WTC11 (cell line): ENCODE measurements around the gene LYPD6. TPM values are rescaled to one million over a fixed set of nuclear protein-coding genes. Genes with fewer than 3 reads are reported as not detected.

Source experiments
- ATAC-seq: fragments of 200-7000 bp; cut with Tn5 transposase; 2 replicates; pipeline ENCODE4 v1.10.0; 2021; ENCODE audit warnings: mild to moderate bottlenecking, moderate library complexity
- CTCF ChIA-PET: fragments of 300-600 bp; sonication (Branson Sonifier 250); formaldehyde crosslinking; loops from one replicate; lab custom pipeline; 2021; ENCODE audit warnings: antibody characterized with exemption; lab: Charles Lee
- POLR2A ChIA-PET: fragments of 350-600 bp; sonication (Branson Sonifier 250); formaldehyde crosslinking; loops from one replicate; lab custom pipeline; 2021; ENCODE audit warnings: antibody characterized with exemption; lab: Charles Lee
- DNase-seq: peaks from one replicate; pipeline ENCODE4 v3.0.0; 2021; ENCODE audit warnings: low spot score
- H3K27ac Mint-ChIP-seq: 2 replicates; pipeline ENCODE4 v1.8.0; 2021; ENCODE audit warnings: mixed read lengths
- H3K27me3 Mint-ChIP-seq: 2 replicates; pipeline ENCODE4 v1.8.0; 2021; ENCODE audit warnings: low read depth, mild to moderate bottlenecking, moderate library complexity, mixed read lengths
- H3K36me3 Mint-ChIP-seq: 2 replicates; pipeline ENCODE4 v1.8.0; 2021; ENCODE audit warnings: mixed read lengths
- H3K4me1 Mint-ChIP-seq: 2 replicates; pipeline ENCODE4 v1.8.0; 2022; ENCODE audit warnings: mixed read lengths
- H3K4me3 Mint-ChIP-seq: 2 replicates; pipeline ENCODE4 v1.8.0; 2021; ENCODE audit warnings: mild to moderate bottlenecking, moderate library complexity, mixed read lengths
- H3K9me3 Mint-ChIP-seq: 2 replicates; pipeline ENCODE4 v1.8.0; 2021; ENCODE audit warnings: mixed read lengths
- HMGA2 ChIP-seq: fragments of 250-450 bp; sonication (Bioruptor Pico); IDR thresholded peaks from 2 replicates; pipeline ENCODE4 v1.4.0; 2021; ENCODE audit warnings: mild to moderate bottlenecking, moderate library complexity
- JAZF1 ChIP-seq: fragments of 250-450 bp; sonication (Bioruptor Pico); IDR thresholded peaks from 2 replicates; pipeline ENCODE4 v1.9.0; 2021; ENCODE audit warnings: moderate library complexity, mild to moderate bottlenecking, inconsistent platforms
- NFATC4 ChIP-seq: fragments of 250-450 bp; sonication (Bioruptor Pico); IDR thresholded peaks from 2 replicates; pipeline ENCODE4 v1.9.0; 2021; ENCODE audit warnings: mild to moderate bottlenecking
- NFE2L1 ChIP-seq: sonication (generic); formaldehyde crosslinking; IDR thresholded peaks from 2 replicates; pipeline ENCODE4 v1.8.1; 2023; ENCODE audit warnings: missing genetic modification reagents
- SP1 ChIP-seq: sonication (generic); formaldehyde crosslinking; conservative IDR thresholded peaks from 2 replicates; pipeline ENCODE4 v1.8.1; 2022; ENCODE audit warnings: missing genetic modification reagents
- TCF7 ChIP-seq: sonication (generic); formaldehyde crosslinking; IDR thresholded peaks from 2 replicates; pipeline ENCODE4 v1.8.0; 2022; ENCODE audit warnings: mild to moderate bottlenecking, low read depth, missing genetic modification reagents, moderate library complexity
- ZBTB21 ChIP-seq: sonication (generic); formaldehyde crosslinking; IDR thresholded peaks from 2 replicates; pipeline ENCODE4 v1.8.1; 2023; ENCODE audit warnings: mild to moderate bottlenecking, missing genetic modification reagents, borderline replicate concordance
- ZNF138 ChIP-seq: sonication (generic); formaldehyde crosslinking; conservative IDR thresholded peaks from 2 replicates; pipeline ENCODE4 v1.8.1; 2022; ENCODE audit warnings: mild to moderate bottlenecking, moderate library complexity, missing genetic modification reagents
- ZNF232 ChIP-seq: sonication (generic); formaldehyde crosslinking; IDR thresholded peaks from 2 replicates; pipeline ENCODE4 v1.8.0; 2022; ENCODE audit warnings: mild to moderate bottlenecking, missing genetic modification reagents
- ZNF263 ChIP-seq: sonication (generic); formaldehyde crosslinking; IDR thresholded peaks from 2 replicates; pipeline ENCODE4 v1.8.1; 2022; ENCODE audit warnings: low read depth, mild to moderate bottlenecking, moderate library complexity, missing genetic modification reagents
- total RNA-seq: library from RNA; stranded (reverse); gene quantifications from 3 replicates; pipeline ENCODE4 v1.2.3, GENCODE V29; 2021
- TF ChIP-seq, protein P1 (sequence below): fragments of 250-450 bp; sonication (Bioruptor Pico); IDR thresholded peaks from 2 replicates; pipeline ENCODE4 v1.9.0; 2021; ENCODE audit warnings: mild to moderate bottlenecking
- TF ChIP-seq, protein P2 (sequence below): fragments of 250-450 bp; sonication (Bioruptor Pico); IDR thresholded peaks from 2 replicates; pipeline ENCODE4 v1.9.0; 2021; ENCODE audit warnings: mild to moderate bottlenecking, borderline replicate concordance
- TF ChIP-seq, protein P3 (sequence below): fragments of 200-600 bp; IDR thresholded peaks from 2 replicates; pipeline ENCODE4 v1.8.0; 2022; ENCODE audit warnings: antibody characterized with exemption
- TF ChIP-seq, protein P4 (sequence below): sonication (generic); formaldehyde crosslinking; IDR thresholded peaks from 2 replicates; pipeline ENCODE4 v1.8.1; 2023; ENCODE audit warnings: mild to moderate bottlenecking, missing genetic modification reagents
- TF ChIP-seq, protein P5 (sequence below): sonication (generic); formaldehyde crosslinking; IDR thresholded peaks from 2 replicates; pipeline ENCODE4 v1.8.1; 2022; ENCODE audit warnings: missing genetic modification reagents, borderline replicate concordance
- TF ChIP-seq, protein P6 (sequence below): sonication (generic); formaldehyde crosslinking; IDR thresholded peaks from 2 replicates; pipeline ENCODE4 v1.8.0; 2022; ENCODE audit warnings: mild to moderate bottlenecking, missing genetic modification reagents
- TF ChIP-seq, protein P7 (sequence below): sonication (generic); formaldehyde crosslinking; conservative IDR thresholded peaks from 2 replicates; pipeline ENCODE4 v1.8.1; 2022; ENCODE audit warnings: mild to moderate bottlenecking, missing genetic modification reagents
- TF ChIP-seq, protein P8 (sequence below): fragments of 250-450 bp; sonication (Bioruptor Pico); IDR thresholded peaks from 2 replicates; pipeline ENCODE4 v1.9.0; 2021; ENCODE audit warnings: mild to moderate bottlenecking
- TF ChIP-seq, protein P9 (sequence below): sonication (generic); formaldehyde crosslinking; IDR thresholded peaks from 2 replicates; pipeline ENCODE4 v1.8.1; 2023; ENCODE audit warnings: mild to moderate bottlenecking, missing genetic modification reagents

The LYPD6 gene
- total RNA-seq, 1 experiment from 2014 or later = 4.8 TPM

DNA sequence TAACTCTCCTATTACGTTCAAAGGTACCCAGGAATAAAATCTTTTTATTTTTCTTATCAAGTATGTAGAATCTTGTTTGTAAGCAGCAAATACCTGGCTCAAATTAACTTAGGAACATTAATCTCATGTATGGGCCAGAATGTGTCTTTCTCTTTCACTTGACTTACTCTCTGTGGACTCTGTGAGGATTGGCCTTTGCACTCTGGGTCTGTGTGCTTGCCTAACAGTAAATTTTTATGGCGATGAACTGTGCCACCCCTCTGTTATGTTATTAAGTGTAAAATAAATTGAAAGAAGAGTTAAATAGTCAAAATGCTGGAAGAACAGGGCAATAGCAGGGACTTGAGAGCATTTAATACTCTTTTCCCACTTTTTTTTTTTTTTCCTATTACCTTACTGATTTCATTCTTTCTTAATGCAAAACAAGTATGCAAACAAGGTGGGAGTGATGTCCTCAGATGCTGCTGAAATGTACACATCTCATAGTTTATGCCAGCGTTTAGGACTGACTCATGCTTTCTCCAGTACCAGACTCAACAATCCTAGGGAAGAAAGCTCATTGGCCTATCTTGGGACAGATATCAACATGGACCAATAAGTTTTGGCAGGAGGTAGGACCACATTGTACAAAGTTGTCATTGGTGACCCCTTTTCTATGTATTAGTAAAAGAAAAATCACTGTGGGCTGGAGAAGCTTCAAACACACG is 25.5 kb downstream of the LYPD6 start (continued):
- TF ChIP-seq, protein P1, sequence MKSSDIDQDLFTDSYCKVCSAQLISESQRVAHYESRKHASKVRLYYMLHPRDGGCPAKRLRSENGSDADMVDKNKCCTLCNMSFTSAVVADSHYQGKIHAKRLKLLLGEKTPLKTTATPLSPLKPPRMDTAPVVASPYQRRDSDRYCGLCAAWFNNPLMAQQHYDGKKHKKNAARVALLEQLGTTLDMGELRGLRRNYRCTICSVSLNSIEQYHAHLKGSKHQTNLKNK (CRISPR knock-in tag) = no peak
- TF ChIP-seq JAZF1 (CRISPR knock-in tag) = no peak
- TF ChIP-seq, protein P2, sequence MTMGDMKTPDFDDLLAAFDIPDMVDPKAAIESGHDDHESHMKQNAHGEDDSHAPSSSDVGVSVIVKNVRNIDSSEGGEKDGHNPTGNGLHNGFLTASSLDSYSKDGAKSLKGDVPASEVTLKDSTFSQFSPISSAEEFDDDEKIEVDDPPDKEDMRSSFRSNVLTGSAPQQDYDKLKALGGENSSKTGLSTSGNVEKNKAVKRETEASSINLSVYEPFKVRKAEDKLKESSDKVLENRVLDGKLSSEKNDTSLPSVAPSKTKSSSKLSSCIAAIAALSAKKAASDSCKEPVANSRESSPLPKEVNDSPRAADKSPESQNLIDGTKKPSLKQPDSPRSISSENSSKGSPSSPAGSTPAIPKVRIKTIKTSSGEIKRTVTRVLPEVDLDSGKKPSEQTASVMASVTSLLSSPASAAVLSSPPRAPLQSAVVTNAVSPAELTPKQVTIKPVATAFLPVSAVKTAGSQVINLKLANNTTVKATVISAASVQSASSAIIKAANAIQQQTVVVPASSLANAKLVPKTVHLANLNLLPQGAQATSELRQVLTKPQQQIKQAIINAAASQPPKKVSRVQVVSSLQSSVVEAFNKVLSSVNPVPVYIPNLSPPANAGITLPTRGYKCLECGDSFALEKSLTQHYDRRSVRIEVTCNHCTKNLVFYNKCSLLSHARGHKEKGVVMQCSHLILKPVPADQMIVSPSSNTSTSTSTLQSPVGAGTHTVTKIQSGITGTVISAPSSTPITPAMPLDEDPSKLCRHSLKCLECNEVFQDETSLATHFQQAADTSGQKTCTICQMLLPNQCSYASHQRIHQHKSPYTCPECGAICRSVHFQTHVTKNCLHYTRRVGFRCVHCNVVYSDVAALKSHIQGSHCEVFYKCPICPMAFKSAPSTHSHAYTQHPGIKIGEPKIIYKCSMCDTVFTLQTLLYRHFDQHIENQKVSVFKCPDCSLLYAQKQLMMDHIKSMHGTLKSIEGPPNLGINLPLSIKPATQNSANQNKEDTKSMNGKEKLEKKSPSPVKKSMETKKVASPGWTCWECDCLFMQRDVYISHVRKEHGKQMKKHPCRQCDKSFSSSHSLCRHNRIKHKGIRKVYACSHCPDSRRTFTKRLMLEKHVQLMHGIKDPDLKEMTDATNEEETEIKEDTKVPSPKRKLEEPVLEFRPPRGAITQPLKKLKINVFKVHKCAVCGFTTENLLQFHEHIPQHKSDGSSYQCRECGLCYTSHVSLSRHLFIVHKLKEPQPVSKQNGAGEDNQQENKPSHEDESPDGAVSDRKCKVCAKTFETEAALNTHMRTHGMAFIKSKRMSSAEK (CRISPR knock-in tag) = no peak
- TF ChIP-seq, protein P3, sequence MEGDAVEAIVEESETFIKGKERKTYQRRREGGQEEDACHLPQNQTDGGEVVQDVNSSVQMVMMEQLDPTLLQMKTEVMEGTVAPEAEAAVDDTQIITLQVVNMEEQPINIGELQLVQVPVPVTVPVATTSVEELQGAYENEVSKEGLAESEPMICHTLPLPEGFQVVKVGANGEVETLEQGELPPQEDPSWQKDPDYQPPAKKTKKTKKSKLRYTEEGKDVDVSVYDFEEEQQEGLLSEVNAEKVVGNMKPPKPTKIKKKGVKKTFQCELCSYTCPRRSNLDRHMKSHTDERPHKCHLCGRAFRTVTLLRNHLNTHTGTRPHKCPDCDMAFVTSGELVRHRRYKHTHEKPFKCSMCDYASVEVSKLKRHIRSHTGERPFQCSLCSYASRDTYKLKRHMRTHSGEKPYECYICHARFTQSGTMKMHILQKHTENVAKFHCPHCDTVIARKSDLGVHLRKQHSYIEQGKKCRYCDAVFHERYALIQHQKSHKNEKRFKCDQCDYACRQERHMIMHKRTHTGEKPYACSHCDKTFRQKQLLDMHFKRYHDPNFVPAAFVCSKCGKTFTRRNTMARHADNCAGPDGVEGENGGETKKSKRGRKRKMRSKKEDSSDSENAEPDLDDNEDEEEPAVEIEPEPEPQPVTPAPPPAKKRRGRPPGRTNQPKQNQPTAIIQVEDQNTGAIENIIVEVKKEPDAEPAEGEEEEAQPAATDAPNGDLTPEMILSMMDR = no peak
- TF ChIP-seq ZNF232 = no peak
- TF ChIP-seq, protein P4, sequence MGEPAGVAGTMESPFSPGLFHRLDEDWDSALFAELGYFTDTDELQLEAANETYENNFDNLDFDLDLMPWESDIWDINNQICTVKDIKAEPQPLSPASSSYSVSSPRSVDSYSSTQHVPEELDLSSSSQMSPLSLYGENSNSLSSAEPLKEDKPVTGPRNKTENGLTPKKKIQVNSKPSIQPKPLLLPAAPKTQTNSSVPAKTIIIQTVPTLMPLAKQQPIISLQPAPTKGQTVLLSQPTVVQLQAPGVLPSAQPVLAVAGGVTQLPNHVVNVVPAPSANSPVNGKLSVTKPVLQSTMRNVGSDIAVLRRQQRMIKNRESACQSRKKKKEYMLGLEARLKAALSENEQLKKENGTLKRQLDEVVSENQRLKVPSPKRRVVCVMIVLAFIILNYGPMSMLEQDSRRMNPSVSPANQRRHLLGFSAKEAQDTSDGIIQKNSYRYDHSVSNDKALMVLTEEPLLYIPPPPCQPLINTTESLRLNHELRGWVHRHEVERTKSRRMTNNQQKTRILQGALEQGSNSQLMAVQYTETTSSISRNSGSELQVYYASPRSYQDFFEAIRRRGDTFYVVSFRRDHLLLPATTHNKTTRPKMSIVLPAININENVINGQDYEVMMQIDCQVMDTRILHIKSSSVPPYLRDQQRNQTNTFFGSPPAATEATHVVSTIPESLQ (CRISPR knock-in tag) = no peak

DNA sequence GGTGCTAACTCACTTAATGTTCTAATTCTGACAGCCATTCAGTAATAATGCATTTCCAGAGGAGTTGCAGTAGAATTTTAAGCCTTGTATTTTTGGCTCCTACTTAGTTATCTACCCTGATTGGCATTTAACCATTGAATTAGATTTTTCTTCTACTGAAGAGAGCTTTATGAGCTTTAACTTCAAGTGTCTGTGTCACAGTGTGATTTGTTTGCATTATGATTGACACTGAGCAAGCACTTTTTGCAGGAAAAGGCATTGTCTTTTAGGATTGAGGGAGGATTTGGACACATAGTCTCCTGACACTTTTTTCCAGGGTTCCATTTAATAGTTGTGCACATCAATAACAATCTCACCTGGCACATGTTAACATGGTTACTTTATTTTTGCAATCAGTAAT is 26.7 kb downstream of the LYPD6 start:
- ChIA-PET CTCF (interaction anchor here (1.3 kb wide), 1 partner anchor 28 kb away, joined by 3 read pairs; no protein-coding TSS in a partner anchor), POLR2A (no interaction called here)
- Mint-ChIP-seq H3K4me3 (no peak overlapping the region), H3K9me3 (peaks cover 8% of the 10 kb centered on the region), H3K4me1 (peaks cover 19% of the 10 kb centered on the region), H3K36me3 (peaks cover 5% of the 10 kb centered on the region), H3K27me3 (no peaks in the 10 kb centered on the region), H3K27ac (no peak overlapping the region)
- DNase-seq (no peak), ATAC-seq (no peak)
- TF ChIP-seq, protein P5, sequence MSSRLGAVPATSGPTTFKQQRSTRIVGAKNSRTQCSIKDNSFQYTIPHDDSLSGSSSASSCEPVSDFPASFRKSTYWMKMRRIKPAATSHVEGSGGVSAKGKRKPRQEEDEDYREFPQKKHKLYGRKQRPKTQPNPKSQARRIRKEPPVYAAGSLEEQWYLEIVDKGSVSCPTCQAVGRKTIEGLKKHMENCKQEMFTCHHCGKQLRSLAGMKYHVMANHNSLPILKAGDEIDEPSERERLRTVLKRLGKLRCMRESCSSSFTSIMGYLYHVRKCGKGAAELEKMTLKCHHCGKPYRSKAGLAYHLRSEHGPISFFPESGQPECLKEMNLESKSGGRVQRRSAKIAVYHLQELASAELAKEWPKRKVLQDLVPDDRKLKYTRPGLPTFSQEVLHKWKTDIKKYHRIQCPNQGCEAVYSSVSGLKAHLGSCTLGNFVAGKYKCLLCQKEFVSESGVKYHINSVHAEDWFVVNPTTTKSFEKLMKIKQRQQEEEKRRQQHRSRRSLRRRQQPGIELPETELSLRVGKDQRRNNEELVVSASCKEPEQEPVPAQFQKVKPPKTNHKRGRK (CRISPR knock-in tag) = no peak
- TF ChIP-seq, protein P6, sequence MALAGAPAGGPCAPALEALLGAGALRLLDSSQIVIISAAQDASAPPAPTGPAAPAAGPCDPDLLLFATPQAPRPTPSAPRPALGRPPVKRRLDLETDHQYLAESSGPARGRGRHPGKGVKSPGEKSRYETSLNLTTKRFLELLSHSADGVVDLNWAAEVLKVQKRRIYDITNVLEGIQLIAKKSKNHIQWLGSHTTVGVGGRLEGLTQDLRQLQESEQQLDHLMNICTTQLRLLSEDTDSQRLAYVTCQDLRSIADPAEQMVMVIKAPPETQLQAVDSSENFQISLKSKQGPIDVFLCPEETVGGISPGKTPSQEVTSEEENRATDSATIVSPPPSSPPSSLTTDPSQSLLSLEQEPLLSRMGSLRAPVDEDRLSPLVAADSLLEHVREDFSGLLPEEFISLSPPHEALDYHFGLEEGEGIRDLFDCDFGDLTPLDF (CRISPR knock-in tag) = no peak
- TF ChIP-seq, protein P7, sequence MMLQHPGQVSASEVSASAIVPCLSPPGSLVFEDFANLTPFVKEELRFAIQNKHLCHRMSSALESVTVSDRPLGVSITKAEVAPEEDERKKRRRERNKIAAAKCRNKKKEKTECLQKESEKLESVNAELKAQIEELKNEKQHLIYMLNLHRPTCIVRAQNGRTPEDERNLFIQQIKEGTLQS (CRISPR knock-in tag) = no peak
- TF ChIP-seq TCF7 (CRISPR knock-in tag) = no peak
- TF ChIP-seq, protein P8, sequence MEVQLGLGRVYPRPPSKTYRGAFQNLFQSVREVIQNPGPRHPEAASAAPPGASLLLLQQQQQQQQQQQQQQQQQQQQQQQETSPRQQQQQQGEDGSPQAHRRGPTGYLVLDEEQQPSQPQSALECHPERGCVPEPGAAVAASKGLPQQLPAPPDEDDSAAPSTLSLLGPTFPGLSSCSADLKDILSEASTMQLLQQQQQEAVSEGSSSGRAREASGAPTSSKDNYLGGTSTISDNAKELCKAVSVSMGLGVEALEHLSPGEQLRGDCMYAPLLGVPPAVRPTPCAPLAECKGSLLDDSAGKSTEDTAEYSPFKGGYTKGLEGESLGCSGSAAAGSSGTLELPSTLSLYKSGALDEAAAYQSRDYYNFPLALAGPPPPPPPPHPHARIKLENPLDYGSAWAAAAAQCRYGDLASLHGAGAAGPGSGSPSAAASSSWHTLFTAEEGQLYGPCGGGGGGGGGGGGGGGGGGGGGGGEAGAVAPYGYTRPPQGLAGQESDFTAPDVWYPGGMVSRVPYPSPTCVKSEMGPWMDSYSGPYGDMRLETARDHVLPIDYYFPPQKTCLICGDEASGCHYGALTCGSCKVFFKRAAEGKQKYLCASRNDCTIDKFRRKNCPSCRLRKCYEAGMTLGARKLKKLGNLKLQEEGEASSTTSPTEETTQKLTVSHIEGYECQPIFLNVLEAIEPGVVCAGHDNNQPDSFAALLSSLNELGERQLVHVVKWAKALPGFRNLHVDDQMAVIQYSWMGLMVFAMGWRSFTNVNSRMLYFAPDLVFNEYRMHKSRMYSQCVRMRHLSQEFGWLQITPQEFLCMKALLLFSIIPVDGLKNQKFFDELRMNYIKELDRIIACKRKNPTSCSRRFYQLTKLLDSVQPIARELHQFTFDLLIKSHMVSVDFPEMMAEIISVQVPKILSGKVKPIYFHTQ (CRISPR knock-in tag) = no peak
- no peak for TF ChIP-seq ZBTB21
- no peak for TF ChIP-seq NFE2L1 (CRISPR knock-in tag)
- TF ChIP-seq ZNF138 = no peak
- no peak for TF ChIP-seq ZNF232
- TF ChIP-seq, protein P9, sequence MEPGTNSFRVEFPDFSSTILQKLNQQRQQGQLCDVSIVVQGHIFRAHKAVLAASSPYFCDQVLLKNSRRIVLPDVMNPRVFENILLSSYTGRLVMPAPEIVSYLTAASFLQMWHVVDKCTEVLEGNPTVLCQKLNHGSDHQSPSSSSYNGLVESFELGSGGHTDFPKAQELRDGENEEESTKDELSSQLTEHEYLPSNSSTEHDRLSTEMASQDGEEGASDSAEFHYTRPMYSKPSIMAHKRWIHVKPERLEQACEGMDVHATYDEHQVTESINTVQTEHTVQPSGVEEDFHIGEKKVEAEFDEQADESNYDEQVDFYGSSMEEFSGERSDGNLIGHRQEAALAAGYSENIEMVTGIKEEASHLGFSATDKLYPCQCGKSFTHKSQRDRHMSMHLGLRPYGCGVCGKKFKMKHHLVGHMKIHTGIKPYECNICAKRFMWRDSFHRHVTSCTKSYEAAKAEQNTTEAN (CRISPR knock-in tag) = no peak
- no peak for TF ChIP-seq HMGA2 (CRISPR knock-in tag)
- TF ChIP-seq ZNF263 (CRISPR knock-in tag) = no peak
- no peak for TF ChIP-seq SP1 (CRISPR knock-in tag)
- no peak for TF ChIP-seq NFATC4 (CRISPR knock-in tag)
